T47D (cell line): Measurements from ENCODE around the gene CAMLG.

ENCODE experiments used
- DNase-seq, 2 experiments: peaks; one replicate each; pipeline versions ENCODE4 v3.0.0 to v3.0.0-alpha.2; 2011 to 2012; ENCODE audit warnings: low read depth in 1 of 2, low spot score in 1 of 2
- JUND ChIP-seq: IDR thresholded peaks from 2 replicates; pipeline ENCODE4 v1.6.1; 2012; ENCODE audit warnings: low read depth
- in situ Hi-C: cut with HindIII; loops from 2 replicates; pipeline ENCODE4 v1.10.0; 2016; ENCODE audit warnings: low sequenced_read_pairs, low pct_unique_long_range_greater_than_20kb

CAMLG gene

DNA sequence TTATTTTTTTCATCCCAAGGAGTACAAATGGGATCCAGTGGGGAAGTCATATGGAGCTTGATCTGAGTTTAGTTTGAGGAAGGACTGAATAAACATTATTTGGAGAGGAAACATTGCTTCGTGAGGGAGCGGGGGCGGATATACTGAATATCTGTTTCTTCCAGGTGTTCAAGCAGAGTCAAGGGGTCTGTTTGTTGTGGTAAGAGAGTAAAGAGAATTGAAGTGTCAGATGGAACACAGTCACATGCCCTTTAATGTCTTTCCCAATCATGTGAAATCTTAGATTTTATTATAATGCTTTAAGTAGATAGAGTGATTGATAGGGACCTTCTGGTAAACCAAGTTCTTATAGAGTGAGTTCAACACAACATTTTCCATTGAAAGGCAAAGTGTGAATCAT lies 53.9 kb downstream of the CAMLG start:
- DNase-seq, result no peak
- TF ChIP-seq JUND, result no peak
- in situ Hi-C loops, result no loop called here

DNA sequence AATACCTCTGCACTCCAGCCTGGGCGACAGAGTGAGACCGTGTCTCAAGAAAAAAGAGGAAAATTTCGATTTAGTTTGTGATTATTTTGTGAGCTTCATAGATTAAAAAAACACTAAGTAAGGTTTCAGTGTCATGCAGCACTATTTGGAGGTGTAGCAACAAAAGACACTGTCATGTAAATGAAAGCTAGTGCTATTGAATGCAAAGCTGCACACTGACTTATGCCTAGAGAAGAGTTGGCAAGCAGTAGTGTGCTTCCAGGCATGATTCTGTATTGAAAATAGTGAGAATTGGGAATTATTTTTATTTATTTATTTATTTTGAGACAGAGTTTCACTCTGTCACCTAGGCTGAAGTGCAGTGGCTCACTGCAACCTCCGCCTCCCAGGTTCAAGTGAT lies 54.8 kb downstream of the CAMLG start:
- no peak for TF ChIP-seq JUND
- DNase-seq, result no peak
- in situ Hi-C loops, result no loop called here

DNA sequence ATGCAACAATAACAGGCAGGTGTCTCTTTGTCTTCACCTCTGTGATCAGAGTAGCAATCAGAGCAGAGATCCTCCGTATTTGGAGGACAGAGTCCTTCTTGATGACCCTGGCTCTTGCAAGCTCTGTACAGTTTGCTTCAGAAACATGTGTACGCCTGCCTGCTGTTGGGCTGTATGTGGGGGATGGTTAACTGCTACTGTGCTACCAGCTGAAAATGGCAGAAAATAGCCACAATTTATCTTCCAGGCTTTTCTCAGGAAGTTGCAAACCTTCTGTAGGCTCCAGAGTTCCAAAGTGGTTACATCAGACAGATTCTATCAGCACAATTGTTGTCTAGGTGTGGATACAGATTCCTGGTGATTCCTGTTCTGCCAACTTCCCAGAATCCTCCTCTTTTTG lies 55.7 kb downstream of the CAMLG start:
- in situ Hi-C loops, result no loop called here
- TF ChIP-seq JUND, result no peak
- DNase-seq, result peak in 1 of 2 experiments; percentile 53

DNA sequence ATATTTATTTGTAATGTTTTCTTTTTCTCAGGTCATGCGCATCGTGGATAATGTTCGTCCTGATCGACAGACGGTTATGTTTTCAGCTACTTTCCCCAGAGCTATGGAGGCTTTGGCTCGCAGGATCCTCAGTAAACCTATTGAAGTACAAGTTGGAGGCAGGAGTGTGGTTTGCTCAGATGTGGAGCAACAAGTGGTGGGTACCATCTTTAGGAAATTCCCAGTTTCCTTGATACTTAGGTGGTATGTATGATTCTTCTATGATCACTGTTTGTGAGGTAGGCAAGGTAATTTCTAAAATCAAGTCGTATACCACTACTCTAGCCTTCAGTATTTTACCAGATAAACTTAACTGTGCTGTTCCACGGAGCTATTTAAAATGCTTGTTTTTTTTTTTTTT lies 56.5 kb downstream of the CAMLG start:
- TF ChIP-seq JUND, result no peak
- in situ Hi-C loops, result no loop called here
- no peak for DNase-seq

DNA sequence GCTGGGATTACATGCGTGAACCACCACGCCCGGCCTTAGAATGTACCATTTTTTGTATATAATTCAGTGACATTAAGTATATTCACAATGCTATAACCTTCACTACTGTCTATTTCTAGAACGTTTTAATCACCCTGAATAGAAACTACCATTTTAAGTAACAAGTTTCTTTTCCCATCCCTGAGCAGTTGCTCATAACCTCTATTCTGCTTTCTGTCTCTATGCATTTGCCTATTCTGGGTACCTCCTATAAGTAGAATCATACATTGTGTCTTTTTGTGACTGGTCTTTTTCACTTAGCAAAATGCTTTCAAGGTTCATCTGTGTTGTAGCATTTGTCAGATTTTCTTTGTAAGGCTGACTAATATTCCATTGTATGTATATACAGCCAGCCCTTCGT lies 60.1 kb downstream of the CAMLG start:
- DNase-seq, result no peak
- in situ Hi-C loops, result no loop called here
- TF ChIP-seq JUND, result no peak
